Activated CD4-positive, alpha-beta T cell treated with anti-CD3 and anti-CD28 coated beads, Interleukin-2, amount 50 U/mL, for 48 hours (primary cell): ENCODE measurements around the gene AOC2.
"Not testable (repeated sequence)": the region's sequence is repeated elsewhere in the genome, so short reads cannot be mapped to it uniquely, and the experiment has no call there.

ENCODE experiments used
- DNase-seq, 2 experiments: peaks; one replicate each; pipeline ENCODE4 v3.0.0-alpha.2; 2020

The AOC2 gene

GRCh38 chr17:42855048-42855596, 10.7 kb downstream of the AOC2 start:
- no peak for DNase-seq

DNA sequence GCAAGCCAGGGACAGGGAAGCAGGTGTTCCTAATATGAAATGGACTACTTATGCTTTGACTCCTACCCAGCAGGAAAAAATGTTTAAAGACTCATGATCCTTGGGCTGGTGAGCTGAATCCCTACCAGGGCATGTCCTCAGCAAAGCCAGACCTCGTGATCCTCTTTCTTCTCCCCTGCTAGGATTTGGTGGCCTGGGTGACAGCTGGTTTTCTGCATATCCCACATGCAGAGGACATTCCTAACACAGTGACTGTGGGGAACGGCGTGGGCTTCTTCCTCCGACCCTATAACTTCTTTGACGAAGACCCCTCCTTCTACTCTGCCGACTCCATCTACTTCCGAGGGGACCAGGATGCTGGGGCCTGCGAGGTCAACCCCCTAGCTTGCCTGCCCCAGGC, 11.7 kb downstream of the AOC2 start:
- not testable (repeated sequence) for DNase-seq

DNA sequence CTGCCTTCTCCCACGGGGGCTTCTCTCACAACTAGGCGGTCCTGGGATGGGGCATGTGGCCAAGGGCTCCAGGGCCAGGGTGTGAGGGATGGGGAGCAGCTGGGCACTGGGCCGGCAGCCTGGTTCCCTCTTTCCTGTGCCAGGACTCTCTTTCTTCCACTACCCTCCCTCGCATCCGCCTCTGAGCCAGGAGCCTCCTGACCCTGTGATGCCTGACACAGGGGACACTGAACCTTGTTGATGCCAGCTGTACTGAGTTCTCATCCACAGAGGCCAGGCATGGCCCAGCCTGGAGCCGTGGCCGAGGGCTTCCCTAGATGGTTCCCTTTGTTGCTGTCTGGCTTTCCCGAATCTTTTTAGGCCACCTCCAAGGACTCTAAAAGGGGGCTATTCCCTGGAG, 12.1 kb downstream of the AOC2 start:
- not testable (repeated sequence) for DNase-seq

DNA sequence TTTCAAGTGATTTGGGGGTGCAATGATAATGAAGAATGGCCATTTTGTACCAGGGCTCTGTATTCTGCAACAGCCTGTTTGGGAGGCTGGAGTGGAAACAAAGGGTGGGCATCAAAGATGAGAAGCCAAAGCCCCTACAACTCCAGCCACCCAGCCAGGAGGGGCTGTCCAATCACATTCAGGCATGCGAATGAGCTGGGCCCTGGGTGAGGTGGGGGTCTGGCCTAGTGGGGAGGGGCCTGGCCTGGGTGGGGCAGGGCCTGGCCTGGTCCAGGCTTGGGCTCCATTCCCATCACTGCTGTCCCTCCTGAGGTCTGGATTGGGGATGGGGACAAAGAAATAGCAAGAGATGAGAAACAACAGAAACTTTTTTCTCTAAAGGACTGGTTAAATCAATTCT, 13.0 kb downstream of the AOC2 start:
- no peak for DNase-seq

DNA sequence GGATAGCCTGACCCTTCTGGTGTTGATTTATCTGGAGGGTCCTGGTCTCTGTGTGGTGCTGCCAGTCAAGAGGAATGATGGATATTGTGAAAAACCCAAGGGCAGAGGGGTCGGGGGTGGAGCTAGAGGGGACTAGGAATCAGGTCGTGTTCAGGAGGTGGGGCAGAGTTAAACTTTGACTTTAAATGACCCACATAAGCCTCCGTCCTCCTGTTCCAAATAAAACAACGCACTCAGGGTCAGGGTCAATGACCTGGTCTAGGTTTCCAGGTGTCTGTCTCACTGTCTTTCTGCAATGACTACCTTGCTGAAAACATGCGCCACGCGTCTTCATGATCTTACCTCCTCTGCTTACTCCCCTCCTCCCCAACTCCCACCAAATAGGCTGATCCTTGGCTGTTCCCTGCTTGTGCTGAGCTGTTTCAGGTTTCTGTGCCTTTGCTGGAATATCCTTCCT, 21.3 kb downstream of the AOC2 start:
- no peak for DNase-seq

DNA sequence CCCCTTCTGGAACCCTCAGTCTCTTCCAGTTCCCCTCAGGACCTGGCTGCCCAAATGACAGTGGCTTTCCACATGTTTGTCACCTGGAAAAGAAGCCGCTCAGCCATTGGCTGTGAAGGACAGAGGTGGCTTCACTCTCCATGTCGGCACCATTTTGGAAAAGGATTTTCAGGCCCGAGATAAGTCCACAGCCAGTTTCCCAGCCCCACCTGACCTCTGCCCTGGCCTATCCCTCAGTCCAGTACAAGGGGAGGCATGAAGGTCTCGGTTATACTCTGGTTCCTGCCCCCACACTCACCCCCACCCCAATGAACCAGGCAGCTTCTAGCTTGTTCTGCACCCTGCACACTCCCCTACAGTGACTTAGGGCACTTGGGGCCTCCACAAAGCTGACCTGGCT, 21.8 kb downstream of the AOC2 start:
- DNase-seq = no peak

DNA sequence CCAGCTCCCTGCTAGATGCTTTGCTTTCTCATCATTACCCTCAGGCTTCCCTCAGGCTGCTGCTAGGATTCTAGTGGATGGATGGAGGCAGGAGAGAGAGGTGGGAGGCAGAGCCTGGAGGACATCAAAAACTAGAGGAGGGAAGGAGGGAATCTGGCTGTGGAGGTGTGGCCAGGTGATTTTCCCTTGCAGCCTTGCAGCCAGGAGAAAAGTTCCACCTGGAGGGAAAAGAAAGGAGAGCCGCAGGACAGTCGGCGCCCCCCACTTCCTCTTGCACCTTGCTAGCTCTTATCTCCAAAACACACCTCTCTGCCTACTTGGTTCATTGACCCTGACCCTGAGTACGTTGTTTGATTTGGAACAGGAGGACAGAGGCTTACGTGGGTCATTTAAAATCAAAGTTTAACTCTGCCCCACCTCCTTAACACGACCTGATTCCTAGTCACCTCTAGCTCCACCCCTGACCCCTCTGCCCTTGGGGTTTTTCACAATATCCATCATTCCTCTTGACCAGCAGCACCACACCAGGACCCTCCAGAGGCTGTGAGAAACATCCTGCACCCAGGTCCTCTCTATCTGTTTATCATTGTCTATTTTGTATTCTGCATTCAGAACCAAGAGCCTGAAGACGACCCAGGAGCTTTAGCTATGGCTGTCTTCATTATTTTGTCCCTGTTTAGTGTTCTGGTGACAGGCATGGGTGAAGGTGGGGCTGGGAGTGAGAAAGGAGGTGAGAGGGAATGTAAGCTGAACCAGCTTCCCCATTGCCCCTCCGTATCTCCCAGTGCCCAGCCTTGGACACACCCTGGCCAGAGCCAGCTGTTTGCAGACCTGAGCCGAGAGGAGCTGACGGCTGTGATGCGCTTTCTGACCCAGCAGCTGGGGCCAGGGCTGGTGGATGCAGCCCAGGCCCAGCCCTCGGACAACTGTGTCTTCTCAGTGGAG, 22.5 kb downstream of the AOC2 start:
- no peak for DNase-seq

DNA sequence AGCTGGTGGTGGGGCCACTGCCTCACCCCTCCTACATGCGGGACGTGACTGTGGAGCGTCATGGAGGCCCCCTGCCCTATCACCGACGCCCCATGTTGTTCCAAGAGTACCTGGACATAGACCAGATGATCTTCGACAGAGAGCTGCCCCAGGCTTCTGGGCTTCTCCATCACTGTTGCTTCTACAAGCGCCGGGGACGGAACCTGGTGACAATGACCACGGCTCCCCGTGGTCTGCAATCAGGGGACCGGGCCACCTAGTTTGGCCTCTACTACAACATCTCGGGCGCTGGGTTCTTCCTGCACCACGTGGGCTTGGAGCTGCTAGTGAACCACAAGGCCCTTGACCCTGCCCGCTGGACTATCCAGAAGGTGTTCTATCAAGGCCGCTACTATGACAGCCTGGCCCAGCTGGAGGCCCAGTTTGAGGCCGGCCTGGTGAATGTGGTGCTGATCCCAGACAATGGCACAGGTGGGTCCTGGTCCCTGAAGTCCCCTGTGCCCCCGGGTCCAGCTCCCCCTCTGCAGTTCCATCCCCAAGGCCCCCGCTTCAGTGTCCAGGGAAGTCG, 23.4 kb downstream of the AOC2 start:
- DNase-seq = not testable (repeated sequence)

DNA sequence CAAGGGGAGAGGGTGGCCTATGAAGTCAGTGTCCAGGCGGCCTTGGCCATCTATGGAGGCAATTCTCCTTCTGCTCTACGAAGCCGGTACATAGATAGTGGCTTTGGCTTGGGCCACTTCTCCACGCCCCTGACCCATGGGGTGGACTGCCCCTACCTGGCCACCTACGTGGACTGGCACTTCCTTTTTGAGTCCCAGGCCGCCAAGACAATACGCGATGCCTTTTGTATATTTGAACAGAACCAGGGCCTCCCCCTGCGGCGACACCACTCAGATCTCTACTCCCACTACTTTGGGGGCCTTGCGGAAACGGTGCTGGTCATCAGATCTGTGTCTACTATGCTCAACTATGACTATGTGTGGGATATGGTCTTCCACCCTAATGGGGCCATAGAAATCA, 24.0 kb downstream of the AOC2 start:
- no peak for DNase-seq

DNA sequence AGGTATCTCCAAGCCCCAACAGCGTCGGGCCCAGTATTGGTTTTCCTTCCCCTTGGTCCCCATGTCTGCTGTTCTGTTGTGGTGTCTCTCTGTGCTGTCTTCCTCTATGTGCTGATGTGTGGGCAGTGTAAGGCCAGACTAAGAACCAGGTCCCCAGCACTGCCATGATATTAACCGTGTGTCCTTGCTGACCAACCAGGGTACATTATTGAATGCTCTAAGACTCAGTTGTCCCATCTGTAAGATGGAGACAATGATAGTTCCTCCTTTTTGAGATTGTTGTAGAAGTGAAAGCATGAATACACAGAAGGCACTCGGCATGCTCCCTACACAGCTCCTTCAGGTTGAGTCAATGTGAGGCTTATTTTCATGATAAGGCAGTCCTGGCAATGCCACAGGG, 27.3 kb downstream of the AOC2 start:
- DNase-seq = no peak

GRCh38 chr17:42872251-42872965, 28.0 kb downstream of the AOC2 start:
- DNase-seq = no peak

- DNase-seq = no peak
These were observed 28.9 kb downstream of the AOC2 start for GRCh38 chr17:42873315-42873714.

- DNase-seq = not testable (repeated sequence)
These were observed 29.7 kb downstream of the AOC2 start for GRCh38 chr17:42873932-42874695.

- DNase-seq = no peak
These were observed 32.7 kb downstream of the AOC2 start for GRCh38 chr17:42877037-42877436.

GRCh38 chr17:42878123-42878880, 33.9 kb downstream of the AOC2 start:
- DNase-seq = no peak

GRCh38 chr17:42878924-42879595, 34.7 kb downstream of the AOC2 start:
- DNase-seq = no peak

DNA sequence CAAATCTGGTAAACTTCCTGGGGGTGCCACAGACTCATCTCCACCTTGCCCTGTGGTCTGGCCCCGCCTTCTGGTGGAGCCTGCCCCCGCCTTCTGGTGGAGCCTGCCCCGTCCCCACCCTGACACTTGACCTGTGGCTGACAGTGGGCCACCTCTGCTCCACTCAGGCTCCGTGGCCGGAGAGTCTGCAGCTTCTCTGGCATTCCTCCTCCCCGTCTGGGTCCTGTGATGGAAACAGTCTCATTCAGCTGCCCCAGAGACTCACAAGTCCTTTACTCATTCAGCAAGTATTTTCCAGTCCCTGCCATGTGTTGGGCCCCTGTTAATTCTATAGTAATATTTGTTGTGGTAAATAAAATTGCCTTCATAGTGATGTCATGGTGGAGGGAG, 35.2 kb downstream of the AOC2 start:
- DNase-seq = no peak

DNA sequence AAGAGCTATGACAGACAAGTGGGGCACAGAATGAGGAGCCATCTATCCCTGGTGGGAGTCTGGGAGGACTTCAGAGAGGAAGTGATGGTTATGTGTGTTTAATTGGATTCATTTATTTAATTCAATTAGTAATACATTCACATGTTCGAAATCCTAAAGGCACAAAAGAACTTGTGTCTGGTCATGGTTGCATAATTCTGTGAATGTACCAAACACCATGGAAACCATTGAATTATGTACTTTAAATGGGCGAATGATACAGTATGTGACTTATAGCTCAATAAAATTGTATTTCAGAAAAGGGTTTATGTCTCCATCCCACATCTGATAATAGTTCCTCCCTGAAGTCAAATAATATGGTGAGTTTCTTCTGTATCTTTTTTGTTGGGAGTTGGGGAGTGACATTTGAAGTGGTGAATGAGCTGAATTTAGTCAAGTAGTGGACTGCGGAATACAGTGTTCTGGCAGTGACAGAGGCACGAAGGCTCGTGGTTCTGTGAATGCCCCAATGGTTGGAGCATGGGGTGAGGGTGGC, 36.5 kb downstream of the AOC2 start:
- DNase-seq = no peak

GRCh38 chr17:42881706-42882105, 37.3 kb downstream of the AOC2 start:
- DNase-seq = not testable (repeated sequence)

- no peak for DNase-seq
These were observed 37.8 kb downstream of the AOC2 start for GRCh38 chr17:42882166-42882565.
